Activated CD4-positive, alpha-beta T cell treated with anti-CD3 and anti-CD28 coated beads for 24 hours (primary cell): ENCODE measurements around the gene FGGY.

Experiments used
- DNase-seq, 2 donors: peaks; one replicate each; pipeline ENCODE4 v3.0.0-alpha.2; 2020; ENCODE audit warnings: low read depth in 2 of 2

Gene FGGY

GRCh38 chr1:59315529-59316463 is 18.9 kb downstream of the FGGY start:
- no peak for DNase-seq

GRCh38 chr1:59316497-59317128 is 19.7 kb downstream of the FGGY start:
- no peak for DNase-seq

- DNase-seq = no peak
These were observed 20.4 kb downstream of the FGGY start for GRCh38 chr1:59317343-59317742.

- DNase-seq = no peak
These were observed 20.9 kb downstream of the FGGY start for GRCh38 chr1:59317780-59318179.

- no peak for DNase-seq
These were observed 21.5 kb downstream of the FGGY start for GRCh38 chr1:59318271-59318860.

GRCh38 chr1:59322394-59322793 is 25.5 kb downstream of the FGGY start:
- DNase-seq = no peak

- DNase-seq = no peak
These were observed 25.9 kb downstream of the FGGY start for GRCh38 chr1:59322814-59323213.

DNA sequence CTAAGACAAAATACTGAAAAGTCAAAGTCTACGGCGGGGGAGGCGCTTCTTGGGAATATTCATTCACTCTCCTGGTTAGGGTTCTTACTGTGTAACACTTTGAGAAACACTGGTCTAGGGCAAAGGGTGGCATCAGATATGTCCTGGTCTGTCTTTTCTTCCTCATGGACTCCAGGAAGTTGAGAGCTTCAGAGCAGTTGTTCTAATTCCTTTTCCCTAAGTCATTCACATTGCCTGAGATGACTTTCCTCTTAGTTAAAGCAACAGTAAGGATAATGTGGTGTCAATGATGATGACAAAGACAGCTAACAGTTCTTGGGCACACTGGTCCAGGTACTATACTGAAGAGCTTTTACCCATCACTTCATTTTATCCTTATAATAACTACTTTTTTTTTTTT is 27.0 kb downstream of the FGGY start:
- no peak for DNase-seq

DNA sequence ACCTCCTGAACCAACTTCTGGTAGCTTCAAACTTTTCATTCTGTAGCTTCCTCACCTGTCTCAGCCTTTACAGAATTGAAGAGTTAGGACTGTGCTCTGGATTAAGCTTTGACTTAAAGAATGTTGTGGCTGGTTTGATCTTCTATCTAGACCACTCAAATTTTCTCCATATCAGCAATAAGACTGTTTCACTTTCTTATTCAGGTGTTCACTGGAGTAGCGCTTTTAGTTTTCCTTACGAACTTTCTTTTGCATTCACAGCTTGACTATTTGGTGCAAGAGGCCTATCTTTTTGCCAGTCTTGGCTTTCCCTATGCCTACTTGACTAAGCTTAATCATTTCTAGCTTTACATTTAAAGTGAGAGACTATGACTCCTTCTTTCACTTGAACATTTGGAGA is 31.5 kb downstream of the FGGY start:
- no peak for DNase-seq

DNA sequence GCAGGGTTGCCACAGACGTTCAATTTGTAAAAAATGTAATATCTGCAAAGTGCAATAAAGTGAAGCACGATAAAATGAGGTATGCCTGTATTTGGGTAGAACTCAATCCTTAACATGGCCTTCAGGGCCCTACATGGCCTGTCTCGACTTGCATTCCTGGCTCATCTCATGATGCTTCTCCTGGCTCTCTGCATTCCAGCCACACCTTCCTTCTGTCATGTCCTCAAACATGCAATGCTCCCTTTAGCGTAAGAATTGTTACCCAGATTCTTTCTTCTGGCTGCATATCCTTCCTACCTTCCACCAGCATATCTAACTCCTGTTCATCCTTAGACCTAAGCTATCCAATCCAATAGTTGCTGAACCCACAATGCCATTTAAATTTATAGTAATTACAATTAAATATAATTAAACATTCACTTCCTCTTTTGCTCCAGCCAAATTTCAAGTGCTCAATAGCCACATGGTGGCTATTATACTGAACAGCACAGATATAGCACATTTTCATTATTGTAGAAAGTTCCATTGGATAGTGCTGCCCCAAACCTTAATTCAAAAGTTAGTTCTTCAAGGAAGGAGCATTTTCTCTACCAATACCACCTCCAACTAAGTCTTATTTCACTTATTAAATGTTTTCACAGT is 32.6 kb downstream of the FGGY start:
- no peak for DNase-seq

GRCh38 chr1:59331686-59332620 is 35.1 kb downstream of the FGGY start:
- DNase-seq = no peak

- no peak for DNase-seq
These were observed 36.1 kb downstream of the FGGY start for GRCh38 chr1:59332983-59333382.

- no peak for DNase-seq
These were observed 36.9 kb downstream of the FGGY start for GRCh38 chr1:59333626-59334277.

- no peak for DNase-seq
These were observed 43.8 kb downstream of the FGGY start for GRCh38 chr1:59340411-59341307.

DNA sequence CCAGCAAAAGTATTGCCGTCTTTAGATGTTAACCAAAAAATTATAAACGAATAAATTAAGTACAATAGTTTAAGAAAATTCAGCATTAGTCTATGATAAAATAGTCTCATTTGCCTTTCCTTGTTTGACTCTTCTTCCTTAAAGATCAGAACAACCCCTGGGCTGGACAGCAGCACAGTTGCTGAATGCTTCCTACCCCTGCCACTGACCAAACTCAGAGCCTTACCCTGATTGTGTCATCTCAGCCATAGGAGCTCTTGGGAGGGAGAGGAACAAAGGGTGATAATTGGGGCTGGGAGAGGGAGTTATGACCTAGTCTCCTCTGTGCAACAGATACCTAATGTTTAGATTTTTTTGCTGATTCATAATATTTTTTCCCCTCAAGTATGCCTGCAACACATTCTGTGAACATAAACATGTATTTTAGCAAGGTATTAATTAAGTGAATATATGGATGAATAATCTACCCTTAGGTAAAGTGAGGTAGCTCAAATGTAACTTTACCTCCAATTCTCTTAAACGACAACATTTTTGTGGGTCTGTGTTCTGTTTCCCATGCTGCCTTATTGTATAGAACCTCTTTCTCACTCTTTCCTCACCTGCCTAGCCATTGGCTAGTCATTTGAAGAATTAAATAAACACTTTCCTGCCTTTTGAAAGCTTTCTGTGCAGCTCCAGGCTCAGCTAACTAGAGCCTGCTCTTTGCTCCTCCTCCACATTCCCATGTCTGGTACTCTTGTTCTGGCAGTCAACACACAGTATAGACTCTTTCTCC is 46.1 kb downstream of the FGGY start:
- no peak for DNase-seq

DNA sequence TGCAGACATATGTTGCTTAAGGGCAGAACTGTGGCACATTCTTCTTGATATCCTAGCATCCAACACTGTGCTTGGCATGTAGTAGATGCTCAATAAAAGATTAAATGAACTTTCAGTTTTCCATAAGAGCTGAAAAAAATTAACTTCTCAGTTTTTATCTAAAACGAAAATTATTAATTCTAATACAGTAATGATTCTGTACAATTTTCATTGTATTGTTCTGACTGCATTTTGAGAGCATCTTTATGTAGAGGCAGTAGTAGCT is 46.6 kb downstream of the FGGY start:
- DNase-seq = no peak

- DNase-seq = no peak
These were observed 48.3 kb downstream of the FGGY start for GRCh38 chr1:59345221-59345620.

DNA sequence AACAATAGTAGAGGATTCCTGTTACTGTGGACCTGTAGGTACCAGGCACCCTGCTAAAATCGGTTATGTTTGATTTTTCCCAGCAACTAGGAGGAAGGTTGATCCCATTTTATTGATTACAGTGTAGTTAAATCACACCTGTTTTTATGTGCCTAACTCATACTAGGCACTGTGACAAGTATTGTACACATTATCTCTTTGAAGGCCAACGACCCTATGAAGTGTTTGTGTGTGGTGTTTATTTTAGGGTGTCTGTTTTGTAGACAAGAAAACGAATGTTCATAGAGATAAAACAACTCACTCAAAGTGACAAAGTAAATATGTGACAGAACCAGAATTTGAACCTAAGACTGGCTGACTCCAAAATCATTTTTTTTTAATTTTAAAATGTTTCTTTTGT is 49.5 kb downstream of the FGGY start:
- no peak for DNase-seq

DNA sequence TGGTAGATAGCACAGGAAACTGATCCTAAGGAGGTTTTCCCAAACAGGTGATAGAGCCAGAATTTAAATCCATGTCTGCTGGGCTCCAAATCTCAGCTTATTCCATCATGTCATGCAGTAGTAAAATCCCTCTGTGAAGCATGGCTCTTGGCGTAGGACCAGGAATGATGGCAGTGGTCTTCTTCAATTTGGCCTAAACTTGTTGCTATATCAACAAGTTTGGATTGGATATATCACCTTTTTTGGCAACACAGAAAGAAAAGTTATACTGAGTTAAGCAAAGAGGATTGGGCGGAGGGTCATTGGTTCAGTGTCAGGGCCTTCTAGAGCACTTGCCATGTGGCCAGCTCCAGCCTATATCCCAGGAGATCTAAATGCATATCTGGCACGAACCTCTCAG is 52.2 kb downstream of the FGGY start:
- no peak for DNase-seq
